SK-N-SH (cell line): ENCODE results near the gene WNT2.

Source experiments
- CTCF ChIP-seq: fragments of 200-600 bp; sonication (generic); IDR thresholded peaks from 2 replicates; pipeline ENCODE4 v1.6.1; 2017; ENCODE audit warnings: antibody characterized with exemption, mild to moderate bottlenecking, moderate library complexity
- ELF1 ChIP-seq: IDR thresholded peaks from 2 replicates; pipeline ENCODE4 v1.4.0; 2012
- EZH2phosphoT487 ChIP-seq: fragments of 200-600 bp; sonication (generic); IDR thresholded peaks from 2 replicates; pipeline ENCODE4 v1.6.1; 2017; ENCODE audit warnings: low read depth, mixed run types, mild to moderate bottlenecking, antibody characterized with exemption, moderate library complexity, borderline replicate concordance
- GABPA ChIP-seq: IDR thresholded peaks from 2 replicates; pipeline ENCODE4 v1.4.0; 2012; ENCODE audit warnings: low read depth, mild to moderate bottlenecking
- JUND ChIP-seq: IDR thresholded peaks from 2 replicates; pipeline ENCODE4 v1.4.0; 2012
- SMC3 ChIP-seq: IDR thresholded peaks from 2 replicates; pipeline ENCODE4 v1.6.1; 2012; ENCODE audit warnings: low read depth, low read length, improper control_type of control experiment

GRCh38 chr7:117319181-117319580 lies 3.7 kb downstream of the WNT2 start:
- TF ChIP-seq CTCF (no peak), ELF1 (no peak), EZH2phosphoT487 (no peak), JUND (no peak), SMC3 (no peak), GABPA (no peak)
